Activated naive CD4-positive, alpha-beta T cell treated with anti-CD3 and anti-CD28 coated beads, Interleukin-2, amount 50 U/mL, for 24 hours (primary cell): ENCODE measurements around the gene DNER.
"Not testable (repeated sequence)": the region's sequence is repeated elsewhere in the genome, so short reads cannot be mapped to it uniquely, and the experiment has no call there.

ENCODE experiments used
- H3K27ac Mint-ChIP-seq: one replicate; pipeline ENCODE4 v1.8.0; 2021; ENCODE audit warnings: mild to moderate bottlenecking, mixed read lengths
- H3K27me3 Mint-ChIP-seq: one replicate; pipeline ENCODE4 v1.8.0; 2021; ENCODE audit warnings: mixed read lengths
- H3K36me3 Mint-ChIP-seq: one replicate; pipeline ENCODE4 v1.8.0; 2021; ENCODE audit warnings: mixed read lengths
- H3K4me1 Mint-ChIP-seq: one replicate; pipeline ENCODE4 v1.8.0; 2021; ENCODE audit warnings: mixed read lengths
- H3K4me3 Mint-ChIP-seq: one replicate; pipeline ENCODE4 v1.8.0; 2021; ENCODE audit warnings: mild to moderate bottlenecking, mixed read lengths
- H3K9me3 Mint-ChIP-seq: one replicate; pipeline ENCODE4 v1.8.0; 2021; ENCODE audit warnings: mixed read lengths

DNER gene

GRCh38 chr2:229627728-229628127 is 86.6 kb downstream of the DNER start:
- Mint-ChIP-seq H3K36me3 (no peaks in the 10 kb centered on the region), H3K9me3 (no peaks in the 10 kb centered on the region), H3K27ac (no peak overlapping the region), H3K4me3 (no peak overlapping the region), H3K27me3 (peaks cover 15% of the 10 kb centered on the region), H3K4me1 (no peaks in the 10 kb centered on the region)

DNA sequence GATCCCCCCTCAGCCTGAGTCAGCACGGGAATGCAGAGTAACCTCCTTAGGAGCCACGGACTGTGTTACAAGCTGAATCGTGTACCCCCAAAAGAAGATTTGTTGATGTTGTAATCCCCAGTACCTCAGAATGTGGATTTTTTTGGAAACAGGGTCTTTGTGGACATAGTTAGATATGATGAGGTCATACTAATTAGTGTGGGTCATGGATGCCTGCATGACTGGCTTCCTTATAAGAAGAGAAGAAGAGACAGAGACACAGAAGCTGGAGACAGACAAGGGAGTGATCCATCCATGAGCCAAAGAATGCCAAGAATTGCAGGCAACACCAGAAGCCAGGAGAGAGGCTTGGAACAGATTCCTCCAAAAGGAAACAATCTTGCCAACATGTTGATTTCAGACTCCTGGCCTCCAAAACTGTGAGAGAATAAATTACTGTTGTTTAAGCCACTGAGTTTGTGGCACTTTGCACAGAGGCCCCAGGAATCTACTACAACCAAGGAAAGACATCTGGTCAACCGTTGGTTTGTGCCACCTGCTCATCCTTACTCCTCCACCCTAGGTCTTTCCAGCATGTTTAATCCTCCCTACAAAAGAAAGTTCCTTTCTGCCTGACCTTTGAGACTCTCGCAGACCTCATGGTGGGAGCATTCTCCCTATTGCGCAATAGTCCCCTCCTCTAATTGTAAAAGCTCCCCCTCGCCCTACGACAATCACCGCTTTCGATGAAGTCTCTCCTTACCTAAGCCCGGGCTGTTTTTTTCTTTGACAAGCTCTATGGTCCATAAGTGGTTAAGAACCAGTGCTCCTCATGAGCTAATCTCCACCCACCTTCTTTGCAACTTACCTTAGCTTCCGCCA is 91.6 kb downstream of the DNER start:
- Mint-ChIP-seq H3K36me3 (no peaks in the 10 kb centered on the region), H3K4me3 (no peak overlapping the region), H3K27ac (no peak overlapping the region), H3K4me1 (no peaks in the 10 kb centered on the region), H3K9me3 (no peaks in the 10 kb centered on the region), H3K27me3 (peaks cover 14% of the 10 kb centered on the region)

DNA sequence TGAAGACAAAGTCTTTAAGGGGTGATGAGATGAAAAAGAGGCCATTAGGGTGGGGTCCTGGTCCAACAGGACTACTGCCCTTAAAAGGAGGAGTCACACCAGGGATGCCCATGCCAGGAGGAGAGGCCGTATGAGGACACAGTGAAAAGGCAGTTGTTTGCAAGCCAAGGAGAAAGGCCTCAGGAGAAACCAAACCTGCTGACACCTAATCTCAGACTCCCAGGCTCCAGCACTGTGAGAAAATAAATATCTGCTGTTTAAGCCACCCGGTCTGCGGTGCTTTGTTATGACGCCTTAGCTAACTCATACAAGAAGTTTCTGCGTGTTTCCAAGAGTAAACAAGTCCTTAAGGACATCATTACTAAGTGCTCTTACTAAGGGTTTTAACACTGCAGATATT is 93.6 kb downstream of the DNER start:
- Mint-ChIP-seq H3K4me3 (no peak overlapping the region), H3K4me1 (no peaks in the 10 kb centered on the region), H3K9me3 (no peaks in the 10 kb centered on the region), H3K27me3 (peaks cover 11% of the 10 kb centered on the region), H3K36me3 (no peaks in the 10 kb centered on the region), H3K27ac (no peak overlapping the region)

DNA sequence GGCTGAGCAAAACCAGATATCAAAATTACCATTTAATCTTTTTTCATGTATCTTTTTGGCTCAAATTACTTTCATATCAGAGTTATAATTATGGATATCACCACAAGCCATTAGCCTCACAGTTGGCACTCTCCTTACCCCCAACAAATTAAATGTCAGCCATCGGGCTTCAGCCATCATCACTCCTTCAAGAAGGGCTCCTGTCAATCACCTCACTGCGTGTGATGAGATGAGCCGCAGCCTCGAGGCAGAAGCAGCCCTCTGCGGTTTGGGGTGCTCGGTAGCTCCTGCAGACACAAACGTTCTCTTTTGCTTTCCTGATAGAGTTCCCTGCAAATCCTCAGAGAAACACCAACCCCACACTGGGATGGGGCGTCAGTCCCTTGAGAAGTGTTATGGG is 94.1 kb downstream of the DNER start:
- H3K9me3 Mint-ChIP-seq: no peaks in the 10 kb centered on the region
- no peak overlapping the region for H3K4me3 Mint-ChIP-seq
- H3K36me3 Mint-ChIP-seq: no peaks in the 10 kb centered on the region
- H3K27me3 Mint-ChIP-seq: peaks cover 11% of the 10 kb centered on the region
- no peaks in the 10 kb centered on the region for H3K4me1 Mint-ChIP-seq
- H3K27ac Mint-ChIP-seq: no peak overlapping the region

DNA sequence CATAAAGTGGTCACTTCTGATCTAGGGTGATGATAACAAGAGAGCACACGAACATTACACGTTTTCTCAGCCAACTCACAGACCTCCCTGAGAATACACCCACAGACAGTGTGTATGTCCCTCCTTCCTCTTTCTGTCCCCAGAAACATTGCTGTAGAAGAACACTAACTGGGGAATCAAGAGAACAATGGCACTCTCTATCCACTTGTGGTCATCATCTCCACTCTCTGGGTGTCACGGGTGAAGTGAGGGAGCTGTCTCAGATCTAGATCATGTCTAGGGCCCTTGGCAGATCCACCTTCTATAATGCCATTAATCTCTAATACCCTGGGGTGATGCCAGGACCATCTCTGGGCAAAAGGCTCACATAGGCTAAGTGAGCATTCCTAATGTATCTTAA is 97.9 kb downstream of the DNER start:
- H3K9me3 Mint-ChIP-seq: no peaks in the 10 kb centered on the region
- H3K27ac Mint-ChIP-seq: no peak overlapping the region
- no peak overlapping the region for H3K4me3 Mint-ChIP-seq
- H3K4me1 Mint-ChIP-seq: no peaks in the 10 kb centered on the region
- H3K36me3 Mint-ChIP-seq: no peaks in the 10 kb centered on the region
- H3K27me3 Mint-ChIP-seq: peaks cover 4% of the 10 kb centered on the region

- H3K27me3 Mint-ChIP-seq, H3K4me1 Mint-ChIP-seq, H3K9me3 Mint-ChIP-seq, H3K27ac Mint-ChIP-seq, H3K4me3 Mint-ChIP-seq, H3K36me3 Mint-ChIP-seq: not testable (repeated sequence)
Measured at GRCh38 chr2:229614021-229614420, 100.3 kb downstream of the DNER start.

DNA sequence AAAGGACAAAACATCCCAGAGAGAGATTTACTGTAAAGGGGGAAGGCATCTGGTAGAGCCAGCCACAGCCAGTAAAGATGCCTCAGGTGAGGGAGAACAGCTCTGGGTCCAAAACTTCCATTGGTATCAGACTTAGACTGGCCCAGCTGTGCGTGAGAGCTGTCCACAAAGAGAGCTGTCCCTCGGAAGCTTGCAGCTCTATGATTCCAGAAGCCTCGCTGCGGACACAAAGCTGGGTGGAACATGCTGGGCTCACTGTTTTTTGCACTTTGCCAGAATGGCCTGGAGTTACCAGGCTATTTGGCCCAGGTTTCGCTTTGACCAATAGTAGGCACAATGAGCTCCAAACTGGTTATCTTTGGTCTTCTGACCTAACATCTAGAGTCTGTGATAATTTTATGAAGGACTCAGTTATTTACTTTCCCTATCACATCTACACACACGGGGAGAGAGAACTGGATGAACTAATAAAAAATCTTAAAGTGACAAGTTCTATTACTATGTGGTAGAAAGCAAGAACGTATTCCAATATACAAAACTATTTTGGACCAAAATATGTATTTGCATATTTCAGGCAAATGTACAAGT is 101.9 kb downstream of the DNER start:
- Mint-ChIP-seq H3K36me3 (no peaks in the 10 kb centered on the region), H3K9me3 (no peaks in the 10 kb centered on the region), H3K4me1 (no peaks in the 10 kb centered on the region), H3K27ac (no peak overlapping the region), H3K4me3 (no peak overlapping the region), H3K27me3 (no peaks in the 10 kb centered on the region)

- Mint-ChIP-seq H3K9me3 (no peaks in the 10 kb centered on the region), H3K36me3 (no peaks in the 10 kb centered on the region), H3K27ac (no peak overlapping the region), H3K4me3 (no peak overlapping the region), H3K4me1 (no peaks in the 10 kb centered on the region), H3K27me3 (no peaks in the 10 kb centered on the region)
Measured at GRCh38 chr2:229611360-229611759, 103.0 kb downstream of the DNER start.

GRCh38 chr2:229610872-229611271 is 103.5 kb downstream of the DNER start:
- Mint-ChIP-seq H3K4me1 (no peaks in the 10 kb centered on the region), H3K4me3 (no peak overlapping the region), H3K27me3 (no peaks in the 10 kb centered on the region), H3K36me3 (no peaks in the 10 kb centered on the region), H3K9me3 (no peaks in the 10 kb centered on the region), H3K27ac (no peak overlapping the region)

DNA sequence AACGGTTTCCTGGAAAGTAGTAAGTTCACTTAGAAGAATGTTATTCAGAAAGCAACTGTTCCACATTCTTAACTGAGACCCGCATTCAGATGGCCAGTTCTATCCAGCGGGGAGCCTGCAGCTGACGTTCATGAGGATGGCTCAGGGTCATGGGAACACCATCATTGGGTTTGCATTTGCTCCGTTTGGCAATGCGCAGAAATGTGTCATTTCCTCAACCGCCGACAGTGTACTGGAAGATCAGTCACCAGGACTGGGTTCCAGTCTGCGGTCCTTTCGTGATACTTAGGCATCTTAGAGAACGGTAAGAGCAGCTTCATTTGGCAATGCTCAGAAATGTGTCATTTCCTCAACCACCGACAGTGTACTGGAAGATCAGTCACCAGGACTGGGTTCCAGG is 104.0 kb downstream of the DNER start:
- no peak overlapping the region for H3K27ac Mint-ChIP-seq
- no peak overlapping the region for H3K4me3 Mint-ChIP-seq
- H3K27me3 Mint-ChIP-seq: no peaks in the 10 kb centered on the region
- H3K36me3 Mint-ChIP-seq: no peaks in the 10 kb centered on the region
- no peaks in the 10 kb centered on the region for H3K4me1 Mint-ChIP-seq
- H3K9me3 Mint-ChIP-seq: no peaks in the 10 kb centered on the region

- Mint-ChIP-seq H3K9me3 (no peaks in the 10 kb centered on the region), H3K4me1 (no peaks in the 10 kb centered on the region), H3K4me3 (no peak overlapping the region), H3K36me3 (no peaks in the 10 kb centered on the region), H3K27me3 (peaks cover 10% of the 10 kb centered on the region), H3K27ac (no peak overlapping the region)
Measured at GRCh38 chr2:229601936-229602335, 112.4 kb downstream of the DNER start.

DNA sequence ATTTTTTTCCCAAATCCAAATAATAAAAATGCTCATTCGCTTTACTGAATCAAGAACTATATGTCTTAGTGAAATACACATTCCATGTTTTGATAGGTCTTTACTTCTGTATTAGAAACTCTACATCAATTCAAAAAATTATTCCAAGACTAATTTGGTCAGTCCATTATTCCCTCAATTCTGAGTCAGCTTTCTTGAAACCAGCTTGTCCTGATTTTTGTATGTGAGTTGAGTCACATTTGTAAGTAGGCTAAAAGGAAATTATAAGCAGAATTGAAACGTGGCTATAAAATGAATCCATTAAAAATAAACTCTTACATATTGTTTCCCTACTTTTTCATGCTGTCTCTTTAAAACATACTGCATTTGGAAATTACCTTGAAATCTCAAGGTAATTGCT is 113.0 kb downstream of the DNER start:
- H3K9me3 Mint-ChIP-seq: no peaks in the 10 kb centered on the region
- peaks cover 12% of the 10 kb centered on the region for H3K27me3 Mint-ChIP-seq
- no peak overlapping the region for H3K27ac Mint-ChIP-seq
- no peak overlapping the region for H3K4me3 Mint-ChIP-seq
- H3K4me1 Mint-ChIP-seq: no peaks in the 10 kb centered on the region
- no peaks in the 10 kb centered on the region for H3K36me3 Mint-ChIP-seq

GRCh38 chr2:229598227-229598626 is 116.1 kb downstream of the DNER start:
- Mint-ChIP-seq H3K9me3 (no peaks in the 10 kb centered on the region), H3K4me3 (no peak overlapping the region), H3K27me3 (peaks cover 9% of the 10 kb centered on the region), H3K36me3 (no peaks in the 10 kb centered on the region), H3K4me1 (no peaks in the 10 kb centered on the region), H3K27ac (no peak overlapping the region)

DNA sequence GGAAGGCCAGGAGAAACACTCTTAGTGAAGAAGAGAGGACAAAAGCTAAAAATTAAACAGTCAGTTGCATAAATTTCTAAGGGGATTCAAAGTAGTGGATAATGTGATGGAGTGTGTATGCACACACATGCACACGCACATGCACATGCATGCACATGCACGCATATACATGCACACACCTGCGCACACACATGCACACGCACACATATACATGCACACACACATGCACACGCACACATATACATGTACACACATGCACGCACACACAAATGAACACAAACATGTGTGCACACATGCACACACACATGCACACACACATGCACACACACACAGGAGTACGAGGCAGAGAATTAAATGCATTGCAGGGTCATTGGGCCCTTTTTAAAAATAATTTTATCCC is 117.6 kb downstream of the DNER start:
- no peaks in the 10 kb centered on the region for H3K9me3 Mint-ChIP-seq
- H3K36me3 Mint-ChIP-seq: no peaks in the 10 kb centered on the region
- no peak overlapping the region for H3K4me3 Mint-ChIP-seq
- H3K4me1 Mint-ChIP-seq: no peaks in the 10 kb centered on the region
- H3K27ac Mint-ChIP-seq: no peak overlapping the region
- H3K27me3 Mint-ChIP-seq: peaks cover 6% of the 10 kb centered on the region

GRCh38 chr2:229591611-229592010 is 122.7 kb downstream of the DNER start:
- Mint-ChIP-seq H3K36me3 (no peaks in the 10 kb centered on the region), H3K27ac (no peak overlapping the region), H3K27me3 (peaks cover 10% of the 10 kb centered on the region), H3K9me3 (no peaks in the 10 kb centered on the region), H3K4me1 (peaks cover 6% of the 10 kb centered on the region), H3K4me3 (no peak overlapping the region)

DNA sequence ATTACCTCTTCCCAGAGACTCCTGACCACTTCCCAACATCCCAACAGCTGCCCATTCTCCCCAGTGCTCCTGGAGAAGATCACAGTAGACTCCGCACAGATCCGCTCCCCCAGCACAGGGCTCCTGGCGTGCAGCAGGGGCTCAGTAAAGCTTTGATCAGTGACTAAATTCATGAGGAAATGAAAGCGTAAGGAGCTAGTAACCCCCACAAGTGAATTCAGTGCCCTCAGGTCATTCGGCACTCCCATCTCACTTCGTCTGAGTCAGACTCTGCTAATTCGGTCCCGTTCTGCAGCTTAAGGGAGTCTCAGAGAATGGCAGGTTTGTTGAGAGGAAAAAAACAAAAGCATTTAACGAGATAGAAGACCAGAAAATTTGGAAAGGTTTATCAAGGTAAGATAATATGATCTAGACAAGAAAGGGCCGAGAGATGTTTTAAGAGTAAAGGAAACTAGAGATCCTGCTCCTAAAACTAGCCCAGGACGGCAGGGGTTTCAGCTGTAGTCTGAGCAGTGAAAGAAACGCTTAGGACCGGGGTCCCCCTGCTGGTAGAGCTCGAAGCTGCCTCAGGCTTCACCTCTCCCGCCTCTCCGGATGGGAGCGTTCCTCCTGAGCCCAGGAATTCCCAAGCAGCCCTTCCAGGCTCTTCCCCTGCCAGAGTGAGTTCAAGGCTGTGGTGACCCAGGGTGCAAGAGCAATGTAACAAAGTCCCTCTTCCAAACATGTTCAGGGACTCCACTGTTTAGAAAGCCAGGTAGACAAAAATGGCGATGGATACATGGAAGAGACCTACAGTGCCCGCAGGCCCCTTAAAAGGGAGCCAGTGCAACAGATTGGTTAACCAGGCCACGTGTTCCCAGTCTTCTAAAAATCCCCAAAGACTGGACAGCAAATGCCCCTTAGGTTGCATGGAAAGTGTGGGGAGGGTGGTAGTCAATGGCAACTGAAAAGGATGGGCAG is 127.3 kb downstream of the DNER start:
- Mint-ChIP-seq H3K4me1 (peaks cover 7% of the 10 kb centered on the region), H3K4me3 (no peak overlapping the region), H3K27ac (no peak overlapping the region), H3K36me3 (no peaks in the 10 kb centered on the region), H3K27me3 (peaks cover 20% of the 10 kb centered on the region), H3K9me3 (no peaks in the 10 kb centered on the region)
